ENCODE measurements around the gene CRK. TPM values are rescaled to one million over a fixed set of nuclear protein-coding genes. Genes with fewer than 3 reads are reported as not detected.

The CRK gene
- total RNA-seq, 1 donor from 2014 or later = 81.3 TPM

DNA sequence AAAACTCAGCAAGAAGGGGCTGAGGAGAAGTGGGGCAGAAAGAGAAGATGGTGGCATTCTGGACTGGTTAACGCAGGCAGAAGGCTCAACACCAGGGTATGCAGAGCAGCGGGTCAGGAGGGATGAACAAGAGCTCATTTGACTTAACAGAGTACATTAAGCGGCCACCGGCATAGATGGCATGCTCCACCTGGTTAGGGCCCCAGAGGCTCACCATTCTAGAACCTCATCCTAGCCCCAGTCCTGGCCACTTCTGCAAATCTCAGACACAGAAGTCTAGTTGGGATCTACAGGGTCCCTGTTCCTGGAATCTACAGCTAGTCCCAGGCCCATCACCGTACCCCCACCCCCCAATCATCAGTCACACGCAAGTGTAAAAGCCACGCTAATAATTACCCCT lies 38.2 kb upstream of the CRK start:
- Histone ChIP-seq H3K27ac (peak overlapping the region; percentile 88), H3K9me3 (no peaks in the 10 kb centered on the region), H3K4me3 (no peak overlapping the region), H3K27me3 (no peaks in the 10 kb centered on the region), H3K4me1 (peaks cover 53% of the 10 kb centered on the region), H3K36me3 (peaks cover 37% of the 10 kb centered on the region)
- TF ChIP-seq, protein P1, sequence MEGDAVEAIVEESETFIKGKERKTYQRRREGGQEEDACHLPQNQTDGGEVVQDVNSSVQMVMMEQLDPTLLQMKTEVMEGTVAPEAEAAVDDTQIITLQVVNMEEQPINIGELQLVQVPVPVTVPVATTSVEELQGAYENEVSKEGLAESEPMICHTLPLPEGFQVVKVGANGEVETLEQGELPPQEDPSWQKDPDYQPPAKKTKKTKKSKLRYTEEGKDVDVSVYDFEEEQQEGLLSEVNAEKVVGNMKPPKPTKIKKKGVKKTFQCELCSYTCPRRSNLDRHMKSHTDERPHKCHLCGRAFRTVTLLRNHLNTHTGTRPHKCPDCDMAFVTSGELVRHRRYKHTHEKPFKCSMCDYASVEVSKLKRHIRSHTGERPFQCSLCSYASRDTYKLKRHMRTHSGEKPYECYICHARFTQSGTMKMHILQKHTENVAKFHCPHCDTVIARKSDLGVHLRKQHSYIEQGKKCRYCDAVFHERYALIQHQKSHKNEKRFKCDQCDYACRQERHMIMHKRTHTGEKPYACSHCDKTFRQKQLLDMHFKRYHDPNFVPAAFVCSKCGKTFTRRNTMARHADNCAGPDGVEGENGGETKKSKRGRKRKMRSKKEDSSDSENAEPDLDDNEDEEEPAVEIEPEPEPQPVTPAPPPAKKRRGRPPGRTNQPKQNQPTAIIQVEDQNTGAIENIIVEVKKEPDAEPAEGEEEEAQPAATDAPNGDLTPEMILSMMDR (IDR thresholded peaks at IDR 0.05) = no peak
- ATAC-seq (no peak), DNase-seq (no peak)
- intact Hi-C loops (cut with DNase I) = no loop called here

DNA sequence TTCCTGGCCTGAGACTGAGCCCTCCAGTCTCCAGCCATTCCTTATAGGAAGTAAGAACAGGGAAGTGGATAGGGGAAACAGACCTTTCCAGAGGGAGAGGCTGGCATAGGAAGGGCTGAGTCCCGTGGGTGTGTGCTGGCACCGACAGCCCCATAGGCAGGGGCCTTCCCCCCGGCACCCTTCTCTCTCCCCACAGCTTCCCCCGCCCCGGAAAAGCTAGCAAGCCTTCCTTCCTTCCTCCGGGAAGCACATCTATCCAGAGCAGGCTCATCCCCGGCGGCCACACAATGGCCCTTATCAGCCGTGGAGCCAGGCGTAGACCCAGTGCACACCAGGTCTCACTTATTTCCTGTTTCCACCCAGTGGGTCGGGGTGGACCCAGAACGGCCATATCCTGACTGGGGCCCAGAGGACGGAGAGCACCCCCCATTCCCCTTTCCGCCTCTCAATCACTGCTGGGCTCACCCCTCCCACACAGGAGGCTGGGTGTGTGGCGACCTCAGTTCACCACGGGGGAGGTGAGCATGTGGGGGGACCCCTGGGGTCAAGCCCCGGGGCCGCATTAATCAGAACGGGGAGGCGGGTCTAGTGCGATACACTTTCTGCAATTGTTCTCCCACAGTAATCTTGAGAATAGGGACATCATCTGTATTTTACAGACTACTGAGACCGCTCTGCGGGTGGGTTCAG lies 37.4 kb upstream of the CRK start:
- TF ChIP-seq, protein P1 (IDR thresholded peaks at IDR 0.05) = no peak
- peak overlapping the region; percentile 60 for H3K4me3 ChIP-seq
- no peaks in the 10 kb centered on the region for H3K9me3 ChIP-seq
- DNase-seq = peak; percentile 76
- ATAC-seq = peak; percentile 31
- peak overlapping the region; percentile 88 for H3K27ac ChIP-seq
- H3K27me3 ChIP-seq = no peaks in the 10 kb centered on the region
- intact Hi-C loops (cut with DNase I) = no loop called here
- peaks cover 36% of the 10 kb centered on the region for H3K36me3 ChIP-seq
- H3K4me1 ChIP-seq = peaks cover 61% of the 10 kb centered on the region

DNA sequence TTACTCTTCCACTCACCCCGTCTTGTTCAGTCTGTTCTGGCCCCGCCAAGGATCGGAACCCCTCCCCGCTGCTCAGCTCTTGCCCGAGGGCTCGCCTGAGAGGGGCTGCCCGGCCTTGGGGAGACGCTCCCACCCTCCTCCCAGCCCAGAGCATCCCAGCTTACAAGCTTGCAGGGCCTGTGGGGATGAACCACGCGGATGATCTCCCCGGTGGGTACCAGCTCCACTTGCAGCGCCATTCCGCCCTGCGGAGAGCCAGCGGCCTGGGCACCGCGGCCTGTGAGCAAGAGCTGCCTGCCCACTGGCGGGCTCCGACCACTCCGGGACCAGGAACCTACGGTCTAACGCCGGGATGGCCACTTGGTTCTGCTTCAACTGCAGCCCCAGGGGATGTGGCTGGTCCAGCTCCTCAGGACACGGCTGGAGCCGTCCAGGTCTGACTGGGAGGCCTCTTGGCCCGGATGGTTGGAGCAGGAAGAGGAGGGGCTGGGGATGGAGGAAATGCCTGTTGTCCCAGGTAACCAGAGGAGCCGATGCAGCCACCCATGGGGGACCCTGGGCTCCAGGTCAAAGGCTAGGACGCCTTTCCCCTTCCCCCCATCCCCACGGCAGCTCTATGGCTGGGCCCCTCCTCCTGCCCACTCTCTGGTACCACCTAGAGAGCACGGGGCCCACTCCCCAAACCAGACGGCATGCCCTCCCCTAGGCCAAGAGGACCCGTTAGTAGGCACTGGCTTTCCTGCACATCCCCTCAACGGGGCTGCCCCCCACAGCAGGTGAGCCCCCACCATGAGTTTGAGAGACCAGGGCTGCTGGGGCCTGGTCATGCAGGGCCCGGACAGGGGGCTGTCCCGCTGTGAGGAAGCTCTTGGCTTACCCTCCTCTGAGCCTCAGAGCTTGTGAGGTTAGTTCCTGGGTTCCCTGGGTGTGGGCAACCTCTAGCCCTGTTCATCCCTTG lies 36.5 kb upstream of the CRK start, which contains the start of gene MYO1C:
Gene MYO1C (minus strand): TSS at position 438 of the 958 bp plus-strand sequence. CDS start 199 bp downstream, at position 239.
- Histone ChIP-seq H3K27ac (peak within 1 kb of the TSS; percentile 88), H3K4me3 (peak within 1 kb of the TSS; percentile 60), H3K27me3 (no peaks in the 10 kb centered on the region), H3K36me3 (peaks cover 28% of the 10 kb centered on the region), H3K9me3 (no peaks in the 10 kb centered on the region), H3K4me1 (peaks cover 66% of the 10 kb centered on the region)
- DNase-seq (no peak), ATAC-seq (no peak)
- intact Hi-C loops (cut with DNase I) = no loop called here
- TF ChIP-seq, protein P1 (IDR thresholded peaks at IDR 0.05) = no peak

DNA sequence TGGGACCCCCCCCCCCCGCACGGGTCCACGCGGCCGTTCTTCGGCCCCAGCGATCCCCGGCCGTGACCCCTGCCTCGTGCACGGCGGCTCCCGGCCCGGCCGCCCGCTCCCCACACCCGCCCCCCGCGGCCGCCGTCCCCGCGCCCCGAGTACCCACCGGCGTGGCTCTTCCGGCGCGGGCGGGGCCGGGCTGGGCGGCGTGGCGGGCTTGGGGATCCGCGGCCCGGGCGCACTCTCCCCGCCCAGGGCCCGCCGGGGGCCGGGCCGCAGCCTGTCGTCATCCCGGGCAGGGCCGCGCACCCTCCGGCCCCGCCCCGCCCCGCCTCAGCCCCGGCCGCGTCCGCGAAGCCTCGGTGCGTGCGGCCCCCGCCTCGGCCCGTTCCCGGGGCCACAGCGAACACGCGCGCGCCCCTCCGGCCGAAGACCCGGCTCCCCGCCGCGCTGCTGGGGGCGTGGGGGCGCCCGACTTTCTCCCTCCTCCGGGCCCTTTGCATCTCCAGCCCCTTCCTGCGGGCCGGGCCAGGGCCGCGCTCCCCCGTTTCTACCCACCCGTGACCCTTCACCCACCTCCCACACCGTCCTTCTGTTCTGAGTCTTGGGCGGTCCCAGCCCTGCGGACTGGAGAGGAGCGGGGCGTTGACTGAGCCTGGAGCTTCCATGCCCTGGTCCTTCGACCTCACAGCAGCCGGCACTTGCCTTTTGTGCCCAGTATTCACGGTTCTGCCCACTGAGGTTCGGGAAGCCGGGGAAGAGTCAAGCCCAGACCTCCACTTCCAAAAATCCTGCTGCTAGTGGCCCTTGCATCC lies 35.6 kb upstream of the CRK start:
- intact Hi-C loops (cut with DNase I) = no loop called here
- H3K4me1 ChIP-seq = peaks cover 74% of the 10 kb centered on the region
- no peaks in the 10 kb centered on the region for H3K27me3 ChIP-seq
- TF ChIP-seq, protein P1 (IDR thresholded peaks at IDR 0.05) = no peak
- H3K27ac ChIP-seq = peak overlapping the region; percentile 88
- DNase-seq = peak; percentile 88
- peak overlapping the region; percentile 77 for H3K4me3 ChIP-seq
- H3K9me3 ChIP-seq = no peaks in the 10 kb centered on the region
- ATAC-seq = peak; percentile 62
- H3K36me3 ChIP-seq = peaks cover 19% of the 10 kb centered on the region
